DMS153 treated with DMSO at 0.1 percent for 48 hours (cell line): ENCODE results near the gene MANF.
"Not testable (repeated sequence)": the region's sequence is repeated elsewhere in the genome, so short reads cannot be mapped to it uniquely, and the experiment has no call there.

Source experiments
- DNase-seq: peaks from one replicate; lab custom pipeline; 2025; ENCODE audit not compliant: unreplicated experiment; lab: John Stamatoyannopoulos, UW

MANF gene

GRCh38 chr3:51371943-51372557 is 13.0 kb upstream of the MANF start:
- DNase-seq, result no peak

GRCh38 chr3:51373658-51374421 is 11.3 kb upstream of the MANF start:
- no peak for DNase-seq

- no peak for DNase-seq
Measured at GRCh38 chr3:51374456-51374855, 10.6 kb upstream of the MANF start.

GRCh38 chr3:51375136-51375535 is 10.0 kb upstream of the MANF start:
- DNase-seq, result no peak

GRCh38 chr3:51375571-51375970 is 9.5 kb upstream of the MANF start:
- no peak for DNase-seq

GRCh38 chr3:51378065-51378464 is 7.0 kb upstream of the MANF start:
- DNase-seq, result no peak

- DNase-seq, result no peak
Measured at GRCh38 chr3:51378726-51379125, 6.4 kb upstream of the MANF start.

GRCh38 chr3:51379301-51379700 is 5.8 kb upstream of the MANF start:
- no peak for DNase-seq

- no peak for DNase-seq
Measured at GRCh38 chr3:51379746-51380455, 5.2 kb upstream of the MANF start.

- no peak for DNase-seq
Measured at GRCh38 chr3:51380601-51381332, 4.3 kb upstream of the MANF start.

- DNase-seq, result no peak
Measured at GRCh38 chr3:51381333-51381705, 3.8 kb upstream of the MANF start.

- no peak for DNase-seq
Measured at GRCh38 chr3:51382076-51382745, 2.9 kb upstream of the MANF start.

- DNase-seq, result no peak
Measured at GRCh38 chr3:51382947-51383578, 2.0 kb upstream of the MANF start.

GRCh38 chr3:51384055-51384725 is 901 bp upstream of the MANF start:
- no peak for DNase-seq

GRCh38 chr3:51385621-51386091 is 565 bp downstream of the MANF start:
- DNase-seq, result no peak

GRCh38 chr3:51386159-51386851 is 1.2 kb downstream of the MANF start:
- DNase-seq, result no peak

- no peak for DNase-seq
Measured at GRCh38 chr3:51386852-51387229, 1.8 kb downstream of the MANF start.

- DNase-seq, result not testable (repeated sequence)
Measured at GRCh38 chr3:51387281-51387680, 2.2 kb downstream of the MANF start.

- DNase-seq, result no peak
Measured at GRCh38 chr3:51388286-51389029, 3.4 kb downstream of the MANF start.
